PC-9 (cell line): Measurements from ENCODE around the gene TEX26. TPM values are rescaled to one million over a fixed set of nuclear protein-coding genes. Genes with fewer than 3 reads are reported as not detected.
"Not testable (repeated sequence)": the region's sequence is repeated elsewhere in the genome, so short reads cannot be mapped to it uniquely, and the experiment has no call there.

ENCODE experiments used
- BruUV-seq: library from RNA; stranded (reverse); fragments of 400-500 nt; replicated peaks from 2 replicates; lab custom pipeline; 2021; lab: Mats Ljungman, UMichigan
- CTCF ChIA-PET: fragments of 300-600 bp; sonication (Branson Sonifier 250); formaldehyde crosslinking; loops from one replicate; lab custom pipeline; 2022; ENCODE audit warnings: antibody characterized with exemption; lab: Charles Lee
- POLR2A ChIA-PET: fragments of 300-600 bp; sonication (Branson Sonifier 250); formaldehyde crosslinking; loops from one replicate; lab custom pipeline; 2022; ENCODE audit warnings: antibody characterized with exemption; ENCODE audit not compliant: unreplicated experiment; lab: Charles Lee
- DNase-seq, 2 experiments: peaks; one replicate each; pipeline versions ENCODE4 v3.0.0 to v3.0.0-alpha.2; 2015 to 2022; ENCODE audit warnings: mixed read lengths in 1 of 2
- H2AFZ ChIP-seq: fragments of 200-600 bp; sonication (generic); 2 replicates; pipeline ENCODE4 v1.8.1; 2017; ENCODE audit warnings: antibody characterized with exemption
- H3F3A ChIP-seq: fragments of 200-600 bp; sonication (generic); 2 replicates; pipeline ENCODE4 v1.8.1; 2017; ENCODE audit warnings: antibody characterized with exemption, mild to moderate bottlenecking, low read depth; ENCODE audit not compliant: insufficient read depth
- H3K27ac ChIP-seq: fragments of 200-600 bp; sonication (generic); 2 replicates; pipeline ENCODE4 v1.6.1; 2016; ENCODE audit warnings: mixed run types
- H3K27me3 ChIP-seq: fragments of 200-600 bp; sonication (generic); 2 replicates; pipeline ENCODE4 v1.6.1; 2016; ENCODE audit warnings: low read depth, mixed run types; ENCODE audit not compliant: insufficient read depth
- H3K36me3 ChIP-seq: fragments of 200-600 bp; sonication (generic); 2 replicates; pipeline ENCODE4 v1.6.1; 2016; ENCODE audit warnings: low read depth, mixed run types
- H3K4me1 ChIP-seq: fragments of 200-600 bp; sonication (generic); replicated peaks from 2 replicates; pipeline ENCODE4 v1.6.1; 2016; ENCODE audit warnings: mixed run types; ENCODE audit not compliant: insufficient read depth
- H3K4me2 ChIP-seq: fragments of 200-600 bp; sonication (generic); 2 replicates; pipeline ENCODE4 v1.6.1; 2017; ENCODE audit warnings: mixed run types
- H3K4me3 ChIP-seq: fragments of 200-600 bp; sonication (generic); 2 replicates; pipeline ENCODE4 v1.6.1; 2016; ENCODE audit warnings: mixed run types
- H3K79me2 ChIP-seq: fragments of 200-600 bp; sonication (generic); 2 replicates; pipeline ENCODE4 v1.6.1; 2017; ENCODE audit warnings: low read depth, mixed run types
- H3K9me2 ChIP-seq: fragments of 200-600 bp; sonication (generic); 2 replicates; pipeline ENCODE4 v1.8.1; 2017; ENCODE audit warnings: mild to moderate bottlenecking; ENCODE audit not compliant: insufficient read depth
- H3K9me3 ChIP-seq: fragments of 200-600 bp; sonication (generic); 2 replicates; pipeline ENCODE4 v1.8.1; 2016; ENCODE audit warnings: low read depth; ENCODE audit not compliant: insufficient read depth
- H4K20me1 ChIP-seq: fragments of 200-600 bp; sonication (generic); 2 replicates; pipeline ENCODE4 v1.8.1; 2017; ENCODE audit not compliant: insufficient read depth
- CTCF ChIP-seq: fragments of 200-600 bp; sonication (generic); conservative IDR thresholded peaks from 2 replicates; pipeline ENCODE4 v1.6.1; 2017; ENCODE audit warnings: mixed run types, antibody characterized with exemption, mild to moderate bottlenecking, moderate library complexity
- EZH2 ChIP-seq: fragments of 200-600 bp; sonication (generic); IDR thresholded peaks from 2 replicates; pipeline ENCODE4 v1.8.0; 2017; ENCODE audit warnings: antibody characterized with exemption, low read depth
- intact Hi-C: fragments of 100-400 bp; cut with micrococcal nuclease; formaldehyde crosslinking; loops from one replicate; pipeline ENCODE4 v1.10.0; 2022; ENCODE audit not compliant: unreplicated experiment
- total RNA-seq: library from RNA; stranded (reverse); gene quantifications from 2 replicates; pipeline ENCODE4 v1.2.3, GENCODE V29; 2021

TEX26 gene
- total RNA-seq, 1 experiment from 2014 or later, result not detected

- H3K4me3 ChIP-seq, result no peak overlapping the region
- CTCF ChIA-PET, result no interaction called here
- BruUV-seq, result no TSS peak
These were observed 7.7 kb upstream of the TEX26 start for GRCh38 chr13:30924721-30925120.

DNA sequence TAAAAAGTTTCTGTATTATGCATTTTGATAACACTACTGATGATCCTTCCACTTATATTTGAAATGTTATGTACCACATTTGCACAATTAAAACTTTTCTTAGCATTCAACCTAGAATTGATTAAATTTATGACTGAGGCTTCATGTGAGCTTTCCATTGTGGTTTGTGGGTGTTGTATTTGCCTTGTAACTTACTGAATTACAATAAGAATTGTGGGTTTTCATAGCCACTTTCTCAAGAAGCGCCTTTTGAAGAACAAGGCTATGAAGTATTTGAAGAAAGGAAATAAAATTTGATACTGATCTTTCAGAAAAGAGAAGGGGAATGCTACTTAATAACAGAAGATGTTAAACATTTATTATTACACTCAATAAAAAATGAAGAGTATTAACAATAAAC is 7.0 kb upstream of the TEX26 start:
- Histone ChIP-seq H3K36me3 (no peaks in the 10 kb centered on the region), H3K9me3 (no peaks in the 10 kb centered on the region), H3K4me1 (no peaks in the 10 kb centered on the region), H3K4me3 (no peak overlapping the region), H3K9me2 (no peaks in the 10 kb centered on the region), H2AFZ (no peak overlapping the region), H3K27me3 (no peaks in the 10 kb centered on the region), H3F3A (no peaks in the 10 kb centered on the region), H4K20me1 (no peaks in the 10 kb centered on the region), H3K79me2 (no peaks in the 10 kb centered on the region), H3K27ac (no peak overlapping the region), H3K4me2 (no peak overlapping the region)
- DNase-seq, result no peak
- TF ChIP-seq EZH2 (no peak), CTCF (no peak)
- intact Hi-C loops, result no loop called here
- CTCF ChIA-PET, result no interaction called here
- BruUV-seq, result no TSS peak
- POLR2A ChIA-PET, result no interaction called here

More at GRCh38 chr13:30924721-30925120, 7.7 kb upstream of the TEX26 start:
- Histone ChIP-seq H3K79me2 (no peaks in the 10 kb centered on the region), H3K4me1 (no peaks in the 10 kb centered on the region), H3K27ac (no peak overlapping the region), H3F3A (no peaks in the 10 kb centered on the region), H3K9me2 (no peaks in the 10 kb centered on the region), H3K36me3 (no peaks in the 10 kb centered on the region), H4K20me1 (no peaks in the 10 kb centered on the region), H3K27me3 (no peaks in the 10 kb centered on the region), H2AFZ (no peak overlapping the region), H3K4me2 (no peak overlapping the region), H3K9me3 (no peaks in the 10 kb centered on the region)
- POLR2A ChIA-PET, result no interaction called here
- DNase-seq, result no peak
- intact Hi-C loops, result no loop called here
- TF ChIP-seq EZH2 (no peak), CTCF (no peak)

GRCh38 chr13:30926781-30927180 is 5.7 kb upstream of the TEX26 start:
- Histone ChIP-seq H3K79me2 (no peaks in the 10 kb centered on the region), H3K9me2 (no peaks in the 10 kb centered on the region), H3K27ac (no peak overlapping the region), H3K36me3 (no peaks in the 10 kb centered on the region), H3F3A (no peaks in the 10 kb centered on the region), H3K4me1 (no peaks in the 10 kb centered on the region), H3K9me3 (no peaks in the 10 kb centered on the region), H4K20me1 (no peaks in the 10 kb centered on the region), H2AFZ (no peak overlapping the region), H3K4me2 (no peak overlapping the region), H3K4me3 (no peak overlapping the region), H3K27me3 (peaks cover 3% of the 10 kb centered on the region; the same call in 1 of the 2 replicates)
- ChIA-PET CTCF (no interaction called here), POLR2A (no interaction called here)
- no TSS peak for BruUV-seq
- no peak for DNase-seq
- no peak for TF ChIP-seq EZH2
- TF ChIP-seq CTCF, result no peak
- intact Hi-C loops, result no loop called here

DNA sequence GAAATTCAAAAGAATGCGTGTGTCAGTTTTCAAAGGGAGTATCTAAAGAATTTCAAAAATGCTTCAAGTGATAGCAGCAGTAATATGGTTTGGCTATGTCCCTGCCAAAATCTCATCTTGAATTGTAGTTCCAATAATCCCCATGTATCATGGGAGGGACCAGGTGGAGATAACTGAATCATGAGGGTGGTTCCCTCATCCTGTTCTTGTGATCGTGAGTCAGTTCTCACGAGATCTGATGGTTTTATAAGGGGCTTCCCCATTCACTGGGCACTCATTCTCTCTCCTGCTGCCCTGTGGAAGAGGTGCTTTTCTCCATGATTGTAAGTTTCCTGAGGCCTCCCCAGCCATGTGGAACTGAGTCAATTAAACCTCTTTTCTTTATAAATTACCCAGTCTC is 5.3 kb upstream of the TEX26 start:
- BruUV-seq, H3K79me2 ChIP-seq, H3K27ac ChIP-seq, H3K4me1 ChIP-seq, H3K9me2 ChIP-seq, H3K4me2 ChIP-seq, DNase-seq, H4K20me1 ChIP-seq, H3K4me3 ChIP-seq, H3K36me3 ChIP-seq, intact Hi-C loops, H3K9me3 ChIP-seq, H2AFZ ChIP-seq, H3F3A ChIP-seq, POLR2A ChIA-PET, CTCF ChIA-PET, H3K27me3 ChIP-seq: not testable (repeated sequence)
